Nephron progenitor cell (in vitro differentiated cells): Measurements from ENCODE around the gene ZNF470.

Experiments
- DNase-seq: peaks from one replicate; pipeline ENCODE4 v3.0.0; 2021
- H3K27ac Mint-ChIP-seq: 2 replicates; pipeline ENCODE4 v1.8.0; 2021; ENCODE audit warnings: mild to moderate bottlenecking, moderate library complexity, mixed read lengths
- H3K27me3 Mint-ChIP-seq: 2 replicates; pipeline ENCODE4 v1.8.0; 2021; ENCODE audit warnings: mild to moderate bottlenecking, low read depth, mixed read lengths; ENCODE audit not compliant: poor library complexity
- H3K36me3 Mint-ChIP-seq: 2 replicates; pipeline ENCODE4 v1.8.0; 2021; ENCODE audit warnings: low read depth, mixed read lengths
- H3K4me1 Mint-ChIP-seq: 2 replicates; pipeline ENCODE4 v1.8.0; 2021; ENCODE audit warnings: mixed read lengths
- H3K4me3 Mint-ChIP-seq: 2 replicates; pipeline ENCODE4 v1.8.0; 2021; ENCODE audit warnings: mild to moderate bottlenecking, moderate library complexity, mixed read lengths
- H3K9me3 Mint-ChIP-seq: 2 replicates; pipeline ENCODE4 v1.8.0; 2021; ENCODE audit warnings: mild to moderate bottlenecking, moderate library complexity, mixed read lengths
- CTCF ChIP-seq: fragments of 200-600 bp; sonication (generic); IDR thresholded peaks from 2 replicates; pipeline ENCODE4 v1.5.0; 2021; ENCODE audit warnings: antibody characterized with exemption

ZNF470 gene

DNA sequence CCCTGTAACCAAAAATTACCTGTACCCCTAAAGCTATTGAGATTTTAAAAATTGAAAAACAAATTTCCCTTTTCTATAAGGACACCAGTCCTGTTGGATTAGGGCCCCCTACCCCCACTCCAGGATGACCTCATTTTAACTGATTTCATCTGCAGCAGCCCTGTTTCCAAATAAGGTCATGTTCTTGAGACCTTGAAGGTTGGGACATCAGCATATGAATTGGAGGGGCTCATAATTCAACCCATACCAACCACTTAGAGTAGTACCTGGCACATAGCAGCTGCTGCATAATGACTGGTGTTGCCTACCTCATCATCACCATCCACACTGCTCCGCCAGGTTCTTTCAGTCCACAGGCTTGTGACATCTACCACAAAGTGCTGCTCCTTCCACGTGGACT is 45.5 kb downstream of the ZNF470 start:
- Mint-ChIP-seq H3K27me3 (peaks cover under 1% of the 10 kb centered on the region), H3K9me3 (peaks cover 100% of the 10 kb centered on the region), H3K27ac (no peak overlapping the region), H3K4me3 (no peak overlapping the region), H3K36me3 (peaks cover 100% of the 10 kb centered on the region), H3K4me1 (no peaks in the 10 kb centered on the region)
- no peak for DNase-seq
- TF ChIP-seq CTCF: no peak

- no peak overlapping the region for H3K4me3 Mint-ChIP-seq
- H3K36me3 Mint-ChIP-seq: peaks cover 100% of the 10 kb centered on the region
- H3K9me3 Mint-ChIP-seq: peaks cover 100% of the 10 kb centered on the region
- no peak for TF ChIP-seq CTCF
- H3K27ac Mint-ChIP-seq: no peak overlapping the region
- peaks cover 3% of the 10 kb centered on the region for H3K27me3 Mint-ChIP-seq
- DNase-seq: no peak
- no peaks in the 10 kb centered on the region for H3K4me1 Mint-ChIP-seq
These were observed 46.4 kb downstream of the ZNF470 start for GRCh38 chr19:56613639-56614038.

- no peak overlapping the region for H3K27ac Mint-ChIP-seq
- no peak overlapping the region for H3K4me3 Mint-ChIP-seq
- H3K4me1 Mint-ChIP-seq: no peaks in the 10 kb centered on the region
- peaks cover 99% of the 10 kb centered on the region for H3K36me3 Mint-ChIP-seq
- H3K27me3 Mint-ChIP-seq: peaks cover 3% of the 10 kb centered on the region
- peaks cover 97% of the 10 kb centered on the region for H3K9me3 Mint-ChIP-seq
- TF ChIP-seq CTCF: no peak
- no peak for DNase-seq
These were observed 50.3 kb downstream of the ZNF470 start for GRCh38 chr19:56617531-56617930.

DNA sequence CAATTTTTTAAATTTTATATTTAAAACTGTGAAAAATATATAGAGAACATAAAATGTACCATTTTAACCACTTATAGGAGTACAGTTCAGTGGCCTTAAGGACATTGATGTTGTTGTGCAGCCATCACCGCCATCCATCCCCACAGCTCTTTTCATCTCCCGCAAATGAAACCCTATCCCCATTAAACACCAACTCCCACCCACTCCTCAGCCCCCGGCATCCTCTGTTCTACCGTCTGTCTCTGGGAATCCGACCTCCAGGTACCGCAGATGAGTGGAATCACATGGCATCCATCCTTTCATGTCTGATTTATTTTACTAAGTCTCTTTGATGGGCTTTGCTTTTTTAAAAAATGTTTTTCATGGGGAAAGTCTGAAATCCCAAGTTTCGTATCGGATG is 51.9 kb downstream of the ZNF470 start:
- Mint-ChIP-seq H3K9me3 (peaks cover 97% of the 10 kb centered on the region), H3K36me3 (peaks cover 99% of the 10 kb centered on the region), H3K4me3 (no peak overlapping the region), H3K27me3 (peaks cover 3% of the 10 kb centered on the region), H3K27ac (no peak overlapping the region), H3K4me1 (no peaks in the 10 kb centered on the region)
- TF ChIP-seq CTCF: no peak
- DNase-seq: no peak

GRCh38 chr19:56622374-56622773 is 55.1 kb downstream of the ZNF470 start:
- DNase-seq: no peak
- Mint-ChIP-seq H3K4me3 (no peak overlapping the region), H3K27ac (no peak overlapping the region), H3K27me3 (peaks cover 3% of the 10 kb centered on the region), H3K36me3 (peaks cover 96% of the 10 kb centered on the region), H3K4me1 (no peaks in the 10 kb centered on the region), H3K9me3 (peaks cover 97% of the 10 kb centered on the region)
- no peak for TF ChIP-seq CTCF

- Mint-ChIP-seq H3K36me3 (peaks cover 96% of the 10 kb centered on the region), H3K4me3 (no peak overlapping the region), H3K4me1 (no peaks in the 10 kb centered on the region), H3K27ac (no peak overlapping the region), H3K9me3 (peaks cover 97% of the 10 kb centered on the region), H3K27me3 (no peaks in the 10 kb centered on the region)
- no peak for TF ChIP-seq CTCF
- no peak for DNase-seq
These were observed 55.7 kb downstream of the ZNF470 start for GRCh38 chr19:56623006-56623405.
